ENCODE measurements around the gene NDOR1.

Gene NDOR1

DNA sequence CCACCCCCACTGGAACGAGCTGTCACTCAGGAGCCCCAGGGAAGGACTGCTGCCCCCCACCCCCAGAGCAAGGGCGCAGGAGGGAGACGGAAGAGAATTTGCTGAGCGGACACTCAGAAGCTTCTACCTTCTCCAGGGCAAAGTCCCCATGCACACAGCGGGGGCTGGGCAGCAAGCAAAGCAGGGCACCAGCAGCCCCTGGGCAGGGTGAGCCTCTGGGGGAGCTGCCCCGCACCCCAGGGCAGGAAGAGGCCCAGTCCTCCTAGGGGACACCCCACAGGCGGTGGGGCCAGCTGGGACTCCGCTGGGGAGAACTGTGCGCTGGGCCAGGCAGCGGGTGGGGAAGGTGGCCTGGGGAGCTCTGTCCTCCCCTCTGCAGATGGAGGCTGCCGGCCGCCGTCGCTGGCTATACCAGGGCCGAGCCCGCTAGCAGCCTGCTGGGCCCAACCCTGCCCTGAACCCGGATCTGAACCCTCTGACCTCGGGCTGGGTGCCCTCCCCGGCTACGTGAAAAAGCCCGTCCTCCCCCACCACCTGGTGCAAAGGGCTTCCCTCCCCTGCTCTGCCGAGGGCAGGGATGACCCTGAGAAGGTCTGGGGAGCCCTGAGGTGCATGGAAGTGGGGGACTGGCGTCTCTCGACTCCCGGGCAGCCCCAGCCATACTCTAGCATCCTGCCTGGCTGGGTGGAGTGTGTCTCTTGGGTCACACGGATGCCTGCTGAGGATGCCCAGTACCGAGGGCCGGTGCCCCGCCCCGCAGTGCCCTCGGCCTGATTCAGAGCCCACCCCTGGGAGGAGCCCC is 24.6 kb downstream of the NDOR1 start:
- no peak overlapping the region for H3K4me3 ChIP-seq (ENCODE audit: low read depth, low read length)
- TF ChIP-seq, protein P1, sequence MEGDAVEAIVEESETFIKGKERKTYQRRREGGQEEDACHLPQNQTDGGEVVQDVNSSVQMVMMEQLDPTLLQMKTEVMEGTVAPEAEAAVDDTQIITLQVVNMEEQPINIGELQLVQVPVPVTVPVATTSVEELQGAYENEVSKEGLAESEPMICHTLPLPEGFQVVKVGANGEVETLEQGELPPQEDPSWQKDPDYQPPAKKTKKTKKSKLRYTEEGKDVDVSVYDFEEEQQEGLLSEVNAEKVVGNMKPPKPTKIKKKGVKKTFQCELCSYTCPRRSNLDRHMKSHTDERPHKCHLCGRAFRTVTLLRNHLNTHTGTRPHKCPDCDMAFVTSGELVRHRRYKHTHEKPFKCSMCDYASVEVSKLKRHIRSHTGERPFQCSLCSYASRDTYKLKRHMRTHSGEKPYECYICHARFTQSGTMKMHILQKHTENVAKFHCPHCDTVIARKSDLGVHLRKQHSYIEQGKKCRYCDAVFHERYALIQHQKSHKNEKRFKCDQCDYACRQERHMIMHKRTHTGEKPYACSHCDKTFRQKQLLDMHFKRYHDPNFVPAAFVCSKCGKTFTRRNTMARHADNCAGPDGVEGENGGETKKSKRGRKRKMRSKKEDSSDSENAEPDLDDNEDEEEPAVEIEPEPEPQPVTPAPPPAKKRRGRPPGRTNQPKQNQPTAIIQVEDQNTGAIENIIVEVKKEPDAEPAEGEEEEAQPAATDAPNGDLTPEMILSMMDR (IDR thresholded peaks at IDR 0.05; ENCODE audit: borderline replicate concordance, insufficient read depth, low read depth, low read length) = no peak

DNA sequence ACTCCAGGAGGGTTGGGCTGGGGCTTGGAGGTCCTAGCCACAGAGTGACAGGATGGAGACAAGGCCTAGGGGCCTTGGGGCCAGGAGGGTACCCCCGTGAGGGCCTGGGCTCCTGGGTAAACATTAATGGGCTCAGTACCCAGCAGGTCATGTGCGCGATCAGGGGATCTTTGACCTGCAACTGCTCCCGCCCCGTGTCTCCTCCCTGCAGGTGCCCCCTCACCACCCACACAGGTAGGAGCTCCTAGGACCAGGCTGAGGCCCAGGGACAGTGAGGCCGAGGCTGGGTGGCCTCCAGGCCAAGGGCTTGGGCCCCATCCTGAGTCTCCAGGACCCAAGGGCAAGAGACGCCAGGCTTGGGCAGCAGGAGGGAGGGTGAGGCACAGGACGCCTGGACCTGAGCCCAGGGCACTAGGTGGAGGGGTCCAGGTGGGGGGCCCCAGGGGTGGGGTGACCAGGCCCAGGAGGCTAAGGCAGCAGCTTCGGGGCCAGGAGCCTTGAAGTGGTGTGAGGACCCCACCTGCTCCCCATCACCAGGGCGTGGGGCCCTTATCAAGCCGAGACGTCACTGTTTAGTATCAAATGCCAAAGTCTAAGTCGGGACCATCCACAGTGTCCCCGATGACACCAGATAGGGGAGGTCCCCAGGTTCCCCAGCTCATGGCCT is 25.3 kb downstream of the NDOR1 start, which contains the start of gene SLC34A3:
SLC34A3 (plus strand) TSS at position 197 of the 667 bp plus-strand sequence. CDS start 802 bp downstream, outside the sequence.
- TF ChIP-seq, protein P1 (IDR thresholded peaks at IDR 0.05; ENCODE audit: borderline replicate concordance, insufficient read depth, low read depth, low read length) = no peak
- H3K4me3 ChIP-seq (ENCODE audit: low read depth, low read length) = no peak within 1 kb of the TSS

DNA sequence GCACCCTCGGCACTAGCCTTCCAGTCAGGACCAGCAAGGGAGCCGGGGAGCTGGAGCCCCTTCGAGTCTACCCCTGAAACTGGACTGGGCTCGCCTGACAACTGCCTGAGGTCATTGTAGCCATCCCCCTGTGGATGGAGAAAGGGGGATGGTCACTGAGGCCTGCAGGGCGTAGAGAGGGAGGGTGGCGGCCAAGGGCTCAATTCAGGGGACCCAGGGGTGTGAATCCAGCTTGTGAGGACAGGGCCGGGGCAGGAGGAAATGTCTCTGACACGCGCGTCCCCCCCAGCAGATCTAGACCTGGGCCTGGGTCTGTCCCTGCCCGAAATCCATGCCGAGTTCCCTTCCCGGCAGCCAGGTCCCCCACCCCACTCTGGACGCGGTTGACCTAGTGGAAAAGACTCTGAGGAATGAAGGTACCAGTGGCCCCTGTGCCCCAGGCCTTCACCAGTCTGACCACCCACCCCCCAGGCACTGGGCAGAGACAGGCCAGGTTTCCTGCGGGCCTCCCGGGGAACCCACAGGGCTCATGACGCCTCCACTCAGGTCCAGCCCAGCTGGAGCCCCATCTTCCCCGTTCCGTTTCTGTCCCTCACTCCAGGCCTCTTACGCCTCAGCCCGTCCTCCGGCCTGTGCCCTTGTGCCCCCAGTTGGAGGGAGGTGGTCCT is 26.0 kb downstream of the NDOR1 start:
- H3K4me3 ChIP-seq (ENCODE audit: low read depth, low read length) = no peak overlapping the region
- TF ChIP-seq, protein P1 (IDR thresholded peaks at IDR 0.05; ENCODE audit: borderline replicate concordance, insufficient read depth, low read depth, low read length) = no peak

DNA sequence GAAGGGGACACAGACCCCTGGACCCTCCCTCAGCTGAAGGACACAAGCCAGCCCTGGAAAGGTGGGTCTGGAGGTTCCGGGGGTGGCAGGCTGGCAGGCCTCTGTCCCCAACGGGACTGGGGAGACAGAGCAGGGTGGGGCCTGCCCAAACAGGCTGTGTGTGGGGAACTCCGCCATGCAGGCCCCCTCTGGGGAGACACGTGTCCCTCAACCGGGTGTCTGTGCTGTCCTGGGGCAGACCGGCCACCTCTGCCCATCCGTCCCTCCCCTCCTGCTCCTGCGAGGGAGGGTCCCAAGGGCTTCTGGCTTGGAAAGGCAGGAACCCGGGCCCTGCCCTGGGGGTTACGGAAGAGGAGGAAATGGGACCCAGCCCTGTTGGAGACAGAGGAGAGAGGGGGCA is 26.6 kb downstream of the NDOR1 start:
- TF ChIP-seq, protein P1 (IDR thresholded peaks at IDR 0.05; ENCODE audit: borderline replicate concordance, insufficient read depth, low read depth, low read length) = no peak
- no peak overlapping the region for H3K4me3 ChIP-seq (ENCODE audit: low read depth, low read length)

DNA sequence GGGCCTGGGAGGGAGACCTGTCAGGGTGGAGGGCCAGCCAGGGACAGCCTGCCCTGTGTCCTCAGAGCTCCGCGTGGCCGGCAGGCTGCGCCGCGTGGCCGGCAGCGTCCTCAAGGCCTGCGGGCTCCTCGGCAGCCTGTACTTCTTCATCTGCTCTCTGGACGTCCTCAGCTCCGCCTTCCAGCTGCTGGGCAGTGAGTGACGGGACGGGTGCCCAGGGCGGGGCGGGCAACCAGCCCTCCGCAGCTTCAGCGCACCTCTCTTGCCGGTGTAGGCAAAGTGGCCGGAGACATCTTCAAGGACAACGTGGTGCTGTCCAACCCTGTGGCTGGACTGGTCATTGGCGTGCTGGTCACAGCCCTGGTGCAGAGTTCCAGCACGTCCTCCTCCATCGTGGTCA is 27.0 kb downstream of the NDOR1 start:
- TF ChIP-seq, protein P1 (IDR thresholded peaks at IDR 0.05; ENCODE audit: borderline replicate concordance, insufficient read depth, low read depth, low read length) = no peak
- no peak overlapping the region for H3K4me3 ChIP-seq (ENCODE audit: low read depth, low read length)

DNA sequence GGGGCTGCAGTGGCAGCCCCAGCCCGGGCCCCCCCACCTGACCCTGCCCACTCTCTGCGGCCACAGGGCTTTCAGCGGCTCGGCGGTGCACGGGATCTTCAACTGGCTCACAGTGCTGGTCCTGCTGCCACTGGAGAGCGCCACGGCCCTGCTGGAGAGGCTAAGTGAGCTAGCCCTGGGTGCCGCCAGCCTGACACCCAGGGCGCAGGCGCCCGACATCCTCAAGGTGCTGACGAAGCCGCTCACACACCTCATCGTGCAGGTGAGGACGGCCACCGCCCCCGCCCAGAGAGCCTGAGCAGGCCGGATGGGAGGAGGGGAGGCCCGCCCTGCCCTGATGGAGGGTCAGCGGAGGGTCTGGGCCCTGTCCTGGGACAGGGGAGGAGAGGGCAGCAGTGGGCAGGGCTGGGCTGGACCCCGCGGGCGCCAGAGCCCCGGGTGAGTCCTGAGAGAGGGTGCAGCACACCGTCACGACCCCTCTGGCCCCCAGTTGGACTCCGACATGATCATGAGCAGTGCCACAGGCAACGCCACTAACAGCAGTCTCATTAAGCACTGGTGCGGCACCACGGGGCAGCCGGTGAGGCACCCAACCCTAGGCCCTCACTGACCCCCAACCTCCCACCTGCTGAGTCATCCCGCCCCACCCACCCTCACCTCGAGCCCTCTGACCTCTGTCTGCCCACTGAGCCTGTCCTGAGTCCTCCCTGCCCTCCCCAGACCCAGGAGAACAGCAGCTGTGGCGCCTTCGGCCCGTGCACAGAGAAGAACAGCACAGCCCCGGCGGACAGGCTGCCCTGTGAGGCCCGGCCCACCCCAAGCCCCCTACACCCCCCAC is 27.9 kb downstream of the NDOR1 start:
- TF ChIP-seq, protein P1 (IDR thresholded peaks at IDR 0.05; ENCODE audit: borderline replicate concordance, insufficient read depth, low read depth, low read length) = no peak
- H3K4me3 ChIP-seq (ENCODE audit: low read depth, low read length) = no peak overlapping the region
